PFSK-1 (cell line): ENCODE results near the gene TIGD6.

Experiments
- FOXP2 ChIP-seq: optimal IDR thresholded peaks from 2 replicates; pipeline ENCODE3; 2011; ENCODE audit warnings: borderline replicate concordance, control low read depth, inconsistent platforms; ENCODE audit not compliant: insufficient read depth; ENCODE audit errors: extremely low read length, extremely low read depth
- POLR2AphosphoS5 ChIP-seq: IDR thresholded peaks from 2 replicates; pipeline ENCODE4 v1.6.1; 2012; ENCODE audit warnings: low read depth, mild to moderate bottlenecking, control low read depth, low read length, moderate library complexity
- SIN3A ChIP-seq: IDR thresholded peaks from 2 replicates; pipeline ENCODE4 v1.6.1; 2012; ENCODE audit warnings: mild to moderate bottlenecking, low read length, moderate library complexity, borderline replicate concordance; ENCODE audit not compliant: insufficient read depth
- TAF1 ChIP-seq: IDR thresholded peaks from 2 replicates; pipeline ENCODE4 v1.6.1; 2012; ENCODE audit warnings: low read length, control low read depth, borderline replicate concordance; ENCODE audit not compliant: insufficient read depth
- TF ChIP-seq, protein P1 (sequence below), 2 experiments: IDR thresholded peaks; 2 replicates each; pipeline versions ENCODE4 v1.6.1 to v1.8.0; 2011 to 2012; ENCODE audit warnings: low read depth in 2 of 2, low read length in 2 of 2, control low read depth in 1 of 2, inconsistent platforms in 1 of 2, mild to moderate bottlenecking in 1 of 2, moderate library complexity in 1 of 2; ENCODE audit not compliant: insufficient read depth in 1 of 2

TIGD6 gene

DNA sequence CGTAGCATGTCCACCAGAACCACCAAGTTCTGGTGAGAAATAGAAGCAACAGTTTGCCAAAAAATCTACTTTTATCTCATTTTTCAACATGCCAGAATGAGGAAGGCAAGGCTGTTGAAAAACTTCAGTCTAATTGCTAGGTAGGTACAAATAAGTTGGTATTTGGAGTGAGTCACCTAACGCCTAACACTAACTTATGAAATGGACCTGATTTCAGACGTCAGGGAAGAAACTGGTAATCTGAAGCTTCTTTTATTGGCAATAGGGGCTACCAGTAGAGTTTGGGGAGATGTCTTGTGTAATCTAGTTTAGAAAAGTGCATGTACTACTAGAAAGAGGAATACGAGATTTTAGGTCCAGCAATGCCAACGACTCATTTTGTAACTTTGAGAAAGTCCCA, 51.5 kb downstream of the TIGD6 start:
- TF ChIP-seq, protein P1, sequence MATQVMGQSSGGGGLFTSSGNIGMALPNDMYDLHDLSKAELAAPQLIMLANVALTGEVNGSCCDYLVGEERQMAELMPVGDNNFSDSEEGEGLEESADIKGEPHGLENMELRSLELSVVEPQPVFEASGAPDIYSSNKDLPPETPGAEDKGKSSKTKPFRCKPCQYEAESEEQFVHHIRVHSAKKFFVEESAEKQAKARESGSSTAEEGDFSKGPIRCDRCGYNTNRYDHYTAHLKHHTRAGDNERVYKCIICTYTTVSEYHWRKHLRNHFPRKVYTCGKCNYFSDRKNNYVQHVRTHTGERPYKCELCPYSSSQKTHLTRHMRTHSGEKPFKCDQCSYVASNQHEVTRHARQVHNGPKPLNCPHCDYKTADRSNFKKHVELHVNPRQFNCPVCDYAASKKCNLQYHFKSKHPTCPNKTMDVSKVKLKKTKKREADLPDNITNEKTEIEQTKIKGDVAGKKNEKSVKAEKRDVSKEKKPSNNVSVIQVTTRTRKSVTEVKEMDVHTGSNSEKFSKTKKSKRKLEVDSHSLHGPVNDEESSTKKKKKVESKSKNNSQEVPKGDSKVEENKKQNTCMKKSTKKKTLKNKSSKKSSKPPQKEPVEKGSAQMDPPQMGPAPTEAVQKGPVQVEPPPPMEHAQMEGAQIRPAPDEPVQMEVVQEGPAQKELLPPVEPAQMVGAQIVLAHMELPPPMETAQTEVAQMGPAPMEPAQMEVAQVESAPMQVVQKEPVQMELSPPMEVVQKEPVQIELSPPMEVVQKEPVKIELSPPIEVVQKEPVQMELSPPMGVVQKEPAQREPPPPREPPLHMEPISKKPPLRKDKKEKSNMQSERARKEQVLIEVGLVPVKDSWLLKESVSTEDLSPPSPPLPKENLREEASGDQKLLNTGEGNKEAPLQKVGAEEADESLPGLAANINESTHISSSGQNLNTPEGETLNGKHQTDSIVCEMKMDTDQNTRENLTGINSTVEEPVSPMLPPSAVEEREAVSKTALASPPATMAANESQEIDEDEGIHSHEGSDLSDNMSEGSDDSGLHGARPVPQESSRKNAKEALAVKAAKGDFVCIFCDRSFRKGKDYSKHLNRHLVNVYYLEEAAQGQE (IDR thresholded peaks at IDR 0.05; ENCODE audit: insufficient read depth in 1 of 2, low read depth in 2 of 2, low read length in 2 of 2): no peak
- TF ChIP-seq SIN3A (no peak), POLR2AphosphoS5 (no peak), FOXP2 (no peak)

DNA sequence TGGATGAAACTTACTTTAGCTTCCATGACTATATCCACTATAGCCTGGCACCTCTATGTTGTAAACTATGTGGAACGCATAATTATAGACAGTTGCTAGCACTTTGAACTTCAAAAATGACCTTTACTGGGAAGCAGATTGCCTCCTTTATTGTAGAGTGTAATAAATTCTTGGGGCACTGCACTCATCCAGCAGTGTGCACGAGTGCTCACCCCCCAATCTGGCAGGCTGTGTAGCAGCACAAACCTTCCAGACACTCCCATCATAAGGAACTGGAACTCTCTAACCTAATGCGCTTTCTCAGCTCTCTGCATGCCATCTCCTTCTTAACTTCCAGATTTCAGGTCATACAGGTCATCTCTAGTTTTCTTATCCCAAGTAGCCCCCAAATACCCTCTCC, 54.3 kb downstream of the TIGD6 start:
- TF ChIP-seq SIN3A: no peak
- no peak for TF ChIP-seq FOXP2
- TF ChIP-seq POLR2AphosphoS5: no peak
- TF ChIP-seq TAF1: no peak
- TF ChIP-seq, protein P1 (IDR thresholded peaks at IDR 0.05; ENCODE audit: insufficient read depth in 1 of 2, low read depth in 2 of 2, low read length in 2 of 2): no peak

DNA sequence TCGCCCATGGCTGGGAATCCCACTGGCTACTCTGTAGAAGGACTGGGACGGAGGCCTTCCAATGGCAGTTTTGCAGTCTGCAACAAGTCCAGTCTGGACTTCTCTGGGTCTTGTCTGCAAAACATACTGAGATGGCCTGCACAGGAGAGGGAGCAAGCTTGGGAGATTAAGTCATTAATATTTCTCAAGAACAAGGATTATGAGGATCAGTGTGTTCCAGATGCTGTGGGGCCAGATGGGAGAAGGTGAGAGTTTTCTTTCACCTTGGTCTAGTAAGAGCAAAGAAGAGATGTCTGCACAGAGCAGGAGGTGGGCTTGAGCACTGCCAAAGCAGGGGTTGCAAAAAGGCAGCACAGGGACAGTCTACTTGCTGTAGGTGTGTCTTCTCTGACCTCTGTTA, 55.8 kb downstream of the TIGD6 start, which contains the start of gene PDE6A:
PDE6A (minus strand) TSS at position 128 of the 400 bp plus-strand sequence; CDS start at position 8, 120 bp downstream.
- TF ChIP-seq POLR2AphosphoS5 (no peak), SIN3A (no peak), FOXP2 (no peak), TAF1 (no peak)
- TF ChIP-seq, protein P1 (IDR thresholded peaks at IDR 0.05; ENCODE audit: insufficient read depth in 1 of 2, low read depth in 2 of 2, low read length in 2 of 2): no peak
